A673 (cell line): Measurements from ENCODE around the gene DRD2. TPM values are rescaled to one million over a fixed set of nuclear protein-coding genes. Genes with fewer than 3 reads are reported as not detected.

Source experiments
- BruUV-seq: library from RNA; stranded (reverse); fragments of 400-500 nt; replicated peaks from 2 replicates; lab custom pipeline; 2021; lab: Mats Ljungman, UMichigan
- CTCF ChIA-PET: fragments of 300-600 bp; sonication (Branson Sonifier 250); formaldehyde crosslinking; loops from one replicate; lab custom pipeline; 2022; ENCODE audit warnings: antibody characterized with exemption; lab: Charles Lee
- POLR2A ChIA-PET: fragments of 300-600 bp; sonication (Branson Sonifier 250); formaldehyde crosslinking; loops from one replicate; lab custom pipeline; 2022; ENCODE audit warnings: antibody characterized with exemption; ENCODE audit not compliant: low non-redundant PET; lab: Charles Lee
- DNase-seq: peaks from one replicate; pipeline ENCODE4 v3.0.0-alpha.2; 2015; ENCODE audit warnings: low spot score
- H3K27ac ChIP-seq: fragments of 200-600 bp; sonication (generic); 2 replicates; pipeline ENCODE4 v1.5.1; 2016; ENCODE audit warnings: mixed run types, low read depth, mild to moderate bottlenecking, mixed read lengths, antibody characterized with exemption, low read length; ENCODE audit not compliant: poor library complexity, severe bottlenecking
- H3K27me3 ChIP-seq: fragments of 200-600 bp; sonication (generic); replicated peaks from 2 replicates; pipeline ENCODE4 v1.6.1; 2017; ENCODE audit warnings: mixed run types, low read depth, mild to moderate bottlenecking, mixed read lengths, antibody characterized with exemption, low read length; ENCODE audit not compliant: insufficient read depth, poor library complexity
- H3K36me3 ChIP-seq: fragments of 200-600 bp; sonication (generic); 2 replicates; pipeline ENCODE4 v1.6.1; 2016; ENCODE audit warnings: mixed run types, mild to moderate bottlenecking, mixed read lengths, antibody characterized with exemption, low read length; ENCODE audit not compliant: insufficient read depth, poor library complexity, severe bottlenecking
- H3K4me1 ChIP-seq: fragments of 200-600 bp; sonication (generic); 2 replicates; pipeline ENCODE4 v1.6.1; 2017; ENCODE audit warnings: mixed run types, mild to moderate bottlenecking, mixed read lengths, antibody characterized with exemption, low read length; ENCODE audit not compliant: insufficient read depth, poor library complexity, severe bottlenecking
- H3K4me3 ChIP-seq: fragments of 200-600 bp; sonication (generic); 2 replicates; pipeline ENCODE4 v1.5.1; 2016; ENCODE audit warnings: low read depth, mixed run types, mild to moderate bottlenecking, mixed read lengths, low read length; ENCODE audit not compliant: poor library complexity, severe bottlenecking
- H3K9me3 ChIP-seq: fragments of 200-600 bp; sonication (generic); 2 replicates; pipeline ENCODE4 v1.6.1; 2016; ENCODE audit warnings: mixed run types, low read depth, mild to moderate bottlenecking, mixed read lengths, antibody characterized with exemption, low read length; ENCODE audit not compliant: poor library complexity, severe bottlenecking
- CTCF ChIP-seq: fragments of 300-800, 200-600 bp; sonication (generic); conservative IDR thresholded peaks from 2 replicates; pipeline ENCODE4 v1.5.1; 2017; ENCODE audit warnings: low read depth, mild to moderate bottlenecking, antibody characterized with exemption, low read length, moderate library complexity, mixed read lengths
- EZH2 ChIP-seq: fragments of 200-600 bp; sonication (generic); IDR thresholded peaks from 2 replicates; pipeline ENCODE4 v1.6.1; 2017; ENCODE audit warnings: borderline replicate concordance, low read depth, mild to moderate bottlenecking, mixed read lengths, antibody characterized with exemption, low read length; ENCODE audit not compliant: poor library complexity, severe bottlenecking
- intact Hi-C: fragments of 100-400 bp; cut with micrococcal nuclease; formaldehyde crosslinking; loops from one replicate; pipeline ENCODE4 v1.10.0; 2022; ENCODE audit not compliant: unreplicated experiment
- total RNA-seq: library from RNA; stranded (reverse); gene quantifications from 2 replicates; pipeline ENCODE4 v1.2.3, GENCODE V29; 2021

DRD2 gene
- total RNA-seq, 1 experiment from 2014 or later, result 0.39 TPM

DNA sequence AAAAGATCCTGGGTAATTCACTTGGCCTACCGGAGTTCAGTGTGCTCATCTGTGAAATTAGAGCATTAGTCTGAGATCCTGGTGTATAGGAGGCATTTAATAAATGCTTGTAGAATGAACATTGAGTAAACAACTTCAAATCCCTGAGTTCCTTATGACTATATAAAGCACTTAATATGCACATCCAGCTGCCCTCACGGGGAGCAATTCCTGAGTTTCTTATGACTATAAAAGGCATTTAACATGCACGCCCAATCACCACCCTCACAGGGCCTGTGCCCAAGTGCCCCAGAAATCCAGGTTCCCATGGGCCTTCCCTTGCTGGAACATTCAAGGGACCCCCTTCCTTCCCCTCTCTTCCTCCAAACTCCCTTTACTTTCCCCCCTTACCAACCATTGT lies 13.6 kb downstream of the DRD2 start:
- ChIA-PET CTCF (no interaction called here), POLR2A (no interaction called here)
- BruUV-seq, result no TSS peak
- Histone ChIP-seq H3K27me3 (peaks cover 27% of the 10 kb centered on the region), H3K4me1 (no peaks in the 10 kb centered on the region), H3K4me3 (no peak overlapping the region), H3K36me3 (no peaks in the 10 kb centered on the region), H3K9me3 (no peaks in the 10 kb centered on the region), H3K27ac (no peak overlapping the region)
- no peak for TF ChIP-seq EZH2
- TF ChIP-seq CTCF, result no peak
- DNase-seq, result no peak
- intact Hi-C loops, result no loop called here

DNA sequence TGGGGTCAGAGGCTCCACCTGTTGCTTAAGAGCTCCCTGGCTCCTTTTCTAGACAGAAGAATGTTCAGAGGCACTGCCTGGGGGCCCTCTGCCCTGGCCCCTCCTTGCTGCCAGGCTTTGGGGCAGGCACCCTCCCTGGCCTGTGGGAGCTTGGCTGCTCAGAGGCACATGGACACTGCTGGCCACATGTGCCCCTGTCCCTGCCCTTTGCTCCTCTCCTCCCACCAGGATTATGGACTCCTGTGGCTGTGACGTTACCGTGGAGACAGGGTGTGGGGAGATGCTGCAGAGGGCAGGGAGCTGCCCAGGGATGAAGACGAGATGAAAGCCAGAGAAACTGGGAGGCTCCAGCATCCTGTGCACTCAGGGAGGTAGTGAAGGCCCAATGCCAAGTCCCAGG lies 14.7 kb downstream of the DRD2 start:
- no peak for DNase-seq
- Histone ChIP-seq H3K36me3 (no peaks in the 10 kb centered on the region), H3K4me1 (no peaks in the 10 kb centered on the region), H3K27me3 (peaks cover 27% of the 10 kb centered on the region), H3K4me3 (no peak overlapping the region), H3K27ac (no peak overlapping the region), H3K9me3 (no peaks in the 10 kb centered on the region)
- ChIA-PET POLR2A (no interaction called here), CTCF (no interaction called here)
- intact Hi-C loops, result no loop called here
- TF ChIP-seq EZH2, result no peak
- no TSS peak for BruUV-seq

GRCh38 chr11:113458189-113458588 lies 17.0 kb downstream of the DRD2 start:
- H3K27me3 ChIP-seq, result peaks cover 21% of the 10 kb centered on the region
- ChIA-PET POLR2A (no interaction called here), CTCF (no interaction called here)
- H3K27ac ChIP-seq, result no peak overlapping the region
- no peak for TF ChIP-seq CTCF
- no peak for TF ChIP-seq EZH2
- intact Hi-C loops, result no loop called here
- no peak for DNase-seq
- no peaks in the 10 kb centered on the region for H3K9me3 ChIP-seq
- no peak overlapping the region for H3K4me3 ChIP-seq
- H3K4me1 ChIP-seq, result no peaks in the 10 kb centered on the region
- no TSS peak for BruUV-seq
- H3K36me3 ChIP-seq, result no peaks in the 10 kb centered on the region

- DNase-seq, result no peak
Measured at GRCh38 chr11:113457784-113458183, 17.4 kb downstream of the DRD2 start.

More at GRCh38 chr11:113457784-113458183, 17.4 kb downstream of the DRD2 start:
- no peaks in the 10 kb centered on the region for H3K36me3 ChIP-seq
- CTCF ChIA-PET, result interaction anchor here (0.6 kb wide), 1 partner anchor 382 kb away, joined by 4 read pairs; no protein-coding TSS in a partner anchor
- no peak overlapping the region for H3K27ac ChIP-seq
- POLR2A ChIA-PET, result no interaction called here
- H3K27me3 ChIP-seq, result peaks cover 18% of the 10 kb centered on the region
- no peak overlapping the region for H3K4me3 ChIP-seq
- intact Hi-C loops, result no loop called here
- no TSS peak for BruUV-seq
- H3K4me1 ChIP-seq, result no peaks in the 10 kb centered on the region
- TF ChIP-seq EZH2, result no peak
- TF ChIP-seq CTCF, result no peak
- H3K9me3 ChIP-seq, result no peaks in the 10 kb centered on the region
